K562 (cell line): Measurements from ENCODE around the gene MVP. TPM values are rescaled to one million over a fixed set of nuclear protein-coding genes. Genes with fewer than 3 reads are reported as not detected.

Source experiments
- ATAC-seq: fragments of 200-7000 bp; cut with Tn5 transposase; 3 replicates; pipeline ENCODE4 v1.9.1; 2020; ENCODE audit warnings: moderate library complexity
- BruUV-seq: library from RNA; stranded (reverse); fragments of 400-500 nt; replicated peaks from 2 replicates; lab custom pipeline; 2021; lab: Mats Ljungman, UMichigan
- CTCF ChIA-PET: fragments of 300-600 bp; formaldehyde crosslinking; extraction: SDS; loops from one replicate; lab custom pipeline; 2021; ENCODE audit warnings: low intra/inter-chr PET ratio; lab: Yijun Ruan, JAX
- POLR2A ChIA-PET: fragments of 300-600, 350-650 bp; sonication (Branson Sonifier 250); formaldehyde crosslinking; extraction: SDS; loops from one replicate; lab custom pipeline; 2021; ENCODE audit warnings: antibody characterized with exemption, inconsistent platforms; lab: Yijun Ruan, JAX
- DNase-seq, 4 experiments: peaks; one replicate each; pipeline versions ENCODE4 v3.0.0 to v3.0.0-alpha.2; 2011 to 2018; ENCODE audit warnings: low spot score in 3 of 4, mixed read lengths in 3 of 4; ENCODE audit errors: extremely low read depth in 1 of 4
- FAIRE-seq: peaks from 2 replicates; lab custom pipeline; 2011; peaks lifted over from hg19 to GRCh38; lab: Jason Lieb, UNC
- H2AFZ ChIP-seq: 2 replicates; pipeline ENCODE4 v1.6.0; 2011; ENCODE audit warnings: low read depth, low read length, control low read depth, inconsistent platforms
- H3K27ac ChIP-seq: fragments of 200-600 bp; 3 replicates; pipeline ENCODE4 v1.8.0; 2011; ENCODE audit warnings: low read depth, mild to moderate bottlenecking, control low read depth, inconsistent platforms, low read length, moderate library complexity, mixed read lengths; ENCODE audit errors: extremely low read depth
- H3K27me3 ChIP-seq, 2 experiments: fragments of 300-600 bp in 1 of 2; 2 replicates in 1 of 2; 3 replicates in 1 of 2; pipeline versions ENCODE4 v1.6.0 to v1.8.0; 2011; ENCODE audit warnings: inconsistent platforms in 2 of 2, low read length in 2 of 2, mild to moderate bottlenecking in 1 of 2, mixed read lengths in 1 of 2, moderate library complexity in 1 of 2; ENCODE audit not compliant: control insufficient read depth in 2 of 2, insufficient read depth in 2 of 2
- H3K36me3 ChIP-seq: fragments of 300-600 bp; 3 replicates; pipeline ENCODE4 v1.8.0; 2011; ENCODE audit warnings: mild to moderate bottlenecking, low read length, inconsistent platforms; ENCODE audit not compliant: control insufficient read depth, insufficient read depth
- H3K4me1 ChIP-seq, 2 experiments: fragments of 200-600 bp in 1 of 2; replicated peaks in 1 of 2; 2 replicates in 1 of 2; 3 replicates in 1 of 2; pipeline versions ENCODE4 v1.5.1 to v1.8.0; 2011; ENCODE audit warnings: inconsistent platforms in 2 of 2, low read length in 2 of 2, mild to moderate bottlenecking in 1 of 2, mixed read lengths in 1 of 2, moderate library complexity in 1 of 2; ENCODE audit not compliant: control insufficient read depth in 2 of 2, insufficient read depth in 2 of 2
- H3K4me2 ChIP-seq: 2 replicates; pipeline ENCODE4 v1.6.1; 2011; ENCODE audit warnings: low read length, control low read depth, inconsistent platforms, mixed read lengths; ENCODE audit not compliant: insufficient read depth
- H3K4me3 ChIP-seq: fragments of 200-600 bp; sonication (generic), shearing (Covaris generic); 2 replicates; pipeline ENCODE4 v1.5.1; 2016; ENCODE audit warnings: control low read depth, inconsistent platforms
- H3K79me2 ChIP-seq: fragments of 200-600 bp; 3 replicates; pipeline ENCODE4 v1.8.0; 2011; ENCODE audit warnings: low read length, inconsistent platforms; ENCODE audit not compliant: control insufficient read depth, insufficient read depth
- H3K9ac ChIP-seq, 2 experiments: 2 replicates each; pipeline versions ENCODE4 v1.6.0 to v1.6.1; 2011; ENCODE audit warnings: low read depth in 2 of 2, low read length in 2 of 2, control low read depth in 1 of 2, inconsistent platforms in 1 of 2, mild to moderate bottlenecking in 1 of 2, mixed read lengths in 1 of 2; ENCODE audit not compliant: insufficient read depth in 1 of 2
- H3K9me1 ChIP-seq: one replicate; pipeline ENCODE4 v1.6.0; 2011; ENCODE audit warnings: inconsistent platforms, mild to moderate bottlenecking, low read length, moderate library complexity; ENCODE audit not compliant: control insufficient read depth, insufficient read depth
- H3K9me3 ChIP-seq: replicated peaks from 2 replicates; pipeline ENCODE4 v1.5.1; 2011; ENCODE audit warnings: low read depth, low read length, inconsistent platforms; ENCODE audit not compliant: control insufficient read depth, insufficient read depth
- H4K20me1 ChIP-seq: replicated peaks from 2 replicates; pipeline ENCODE4 v1.6.1; 2011; ENCODE audit warnings: low read length, inconsistent platforms, mixed read lengths; ENCODE audit not compliant: control insufficient read depth, insufficient read depth
- CBFA2T3 ChIP-seq: fragments of 450-650 bp; IDR thresholded peaks from 2 replicates; pipeline ENCODE4 v1.6.1; 2017
- CEBPG ChIP-seq, 3 experiments: fragments of 200-800 bp in 1 of 3; sonication (Bioruptor generic) in 1 of 3; sonication (generic) in 1 of 3; formaldehyde crosslinking in 1 of 3; IDR thresholded peaks in 2 of 3; conservative IDR thresholded peaks in 1 of 3; 2 replicates each; pipeline versions ENCODE4 v1.6.1 to v1.8.0; 2016 to 2022; ENCODE audit warnings: missing compliant biosample characterization in 2 of 3, missing genetic modification characterization in 2 of 3, mild to moderate bottlenecking in 1 of 3, missing genetic modification reagents in 1 of 3
- NFIC ChIP-seq: fragments of 450-650 bp; IDR thresholded peaks from 2 replicates; pipeline ENCODE4 v1.6.1; 2017; ENCODE audit warnings: mild to moderate bottlenecking, inconsistent platforms
- NONO ChIP-seq, 2 experiments: fragments of 200-400 bp in 1 of 2; fragments of 450-650 bp in 1 of 2; formaldehyde crosslinking in 1 of 2; IDR thresholded peaks; 2 replicates each; pipeline ENCODE4 v1.6.1; 2017; ENCODE audit warnings: low read depth in 2 of 2, mild to moderate bottlenecking in 2 of 2, moderate library complexity in 2 of 2, low read length in 1 of 2
- ZNF76 ChIP-seq: fragments of 250-450 bp; sonication (Bioruptor Pico); IDR thresholded peaks from 2 replicates; pipeline ENCODE4 v1.4.0; 2020; ENCODE audit warnings: mild to moderate bottlenecking, moderate library complexity, borderline replicate concordance
- WGBS: fragments of 100-300 bp; shearing (Covaris generic); methylation state at CpG from one replicate; pipeline ENCODE4 v1.1.6; 2016; ENCODE audit warnings: low coverage, mixed read lengths; ENCODE audit not compliant: insufficient coverage; ENCODE audit errors: missing lambda C conversion rate; 5-methylcytosine and 5-hydroxymethylcytosine counted together
- in situ Hi-C: fragments of 300-500 bp; cut with MboI; formaldehyde crosslinking; loops from 4 replicates; pipeline ENCODE4 v1.15.0; 2018; ENCODE audit warnings: inconsistent platforms, mixed read lengths
- intact Hi-C: fragments of 100-400 bp; cut with micrococcal nuclease; formaldehyde crosslinking; loops from 2 replicates; pipeline ENCODE4 v1.14.2; 2022
- polyA plus RNA-seq, 8 experiments: library from polyadenylated mRNA; depleted of rRNA in 4 of 8; stranded (reverse) in 5 of 8; unstranded in 3 of 8; fragments of >200 nt; fragmentation: Nextera tagmentation in 2 of 8; fragmentation: Illumina TruSeq in 1 of 8; extraction: Ambion mirVana in 2 of 8; extraction: Trizol in 1 of 8; gene quantifications; 2 replicates each; pipeline versions ENCODE4 v1.2.1 to v1.2.3, GENCODE V29; 2011 to 2014; ENCODE audit warnings: inconsistent platforms in 1 of 8, missing spikeins in 1 of 8
- total RNA-seq, 7 experiments: library from RNA; depleted of rRNA in 6 of 7; stranded (reverse); fragments of >200 nt in 6 of 7; fragmentation: Illumina TruSeq in 2 of 7; extraction: Trizol in 2 of 7; gene quantifications; 2 replicates each; pipeline versions ENCODE4 v1.2.1 to v1.2.3, GENCODE V29; 2011 to 2021; ENCODE audit warnings: low replicate concordance in 1 of 7

MVP gene
- total and polyA plus RNA-seq, 9 of the 15 experiments (the other 6 are each of a cell fraction or from before 2014, with no cell fraction given) = 0.39 to 1.9 (median 0.76) TPM; not detected in 2

- TF ChIP-seq CEBPG (CRISPR knock-in tag; IDR thresholded peaks at IDR 0.05) (no peak), CEBPG (tag; conservative IDR thresholded peaks at IDR 0.05 in 1 of 2, IDR thresholded peaks at IDR 0.05 in 1 of 2) (peak in 1 of 2 experiments; percentile 57; a peak in 1 of 4 replicates), NONO (IDR thresholded peaks at IDR 0.05; ENCODE audit: low read depth in 2 of 2, low read length in 1 of 2) (no peak), CBFA2T3 (peak; percentile 55)
Observed at GRCh38 chr16:29844575-29845331, 24.5 kb downstream of the MVP start (continued).

DNA sequence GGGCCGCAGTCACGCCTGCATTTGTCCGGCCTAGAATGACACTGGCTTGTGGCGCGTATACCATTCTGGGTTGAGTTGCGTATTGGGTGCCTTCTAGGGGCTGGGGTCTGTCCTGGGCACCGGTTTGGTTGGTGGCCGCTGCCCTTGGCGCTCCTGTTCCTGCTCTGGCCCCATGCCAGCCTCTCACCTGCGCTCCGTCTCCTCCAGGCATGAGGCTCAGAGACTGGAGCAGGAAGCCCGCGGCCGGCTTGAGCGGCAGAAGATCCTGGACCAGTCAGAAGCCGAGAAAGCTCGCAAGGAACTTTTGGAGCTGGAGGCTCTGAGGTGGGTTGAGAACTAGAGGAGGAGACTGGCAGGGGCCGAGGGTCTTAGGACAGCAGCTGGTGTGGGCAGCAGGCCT is 25.4 kb downstream of the MVP start:
- WGBS = 76% methylated on average over 16 of the region's 18 CpGs
- no peaks in the 10 kb centered on the region for H4K20me1 ChIP-seq
- intact Hi-C loops (no loop called here), in situ Hi-C loops (no loop called here)
- no peaks in the 10 kb centered on the region for H3K9me3 ChIP-seq
- peaks cover 0 to 36% of the 10 kb centered on the region in 2 experiments; a peak in 2 of 5 replicates for H3K4me1 ChIP-seq
- ChIA-PET CTCF (no interaction called here), POLR2A (interaction anchor here (1.2 kb wide), 1 partner anchor 11 kb away, joined by 4 read pairs; no protein-coding TSS in a partner anchor)
- no peaks in the 10 kb centered on the region for H3K79me2 ChIP-seq
- 0 out of 5 replicates have a peak, but pooled peaks cover 0 to 4% of the 10 kb centered on the region in 2 experiments for H3K27me3 ChIP-seq
- DNase-seq (no peak), ATAC-seq (no peak), FAIRE-seq (no peak)
- no peak overlapping the region for H2AFZ ChIP-seq
- H3K9me1 ChIP-seq = no peaks in the 10 kb centered on the region
- BruUV-seq = no TSS peak
- H3K4me2 ChIP-seq = no peak overlapping the region
- no peaks in the 10 kb centered on the region for H3K36me3 ChIP-seq
- no peak overlapping the region for H3K4me3 ChIP-seq
- TF ChIP-seq ZNF76 (CRISPR knock-in tag) = no peak
- TF ChIP-seq NFIC = 0 out of 2 replicates have a peak, but pooled peaks have one; percentile 36
- H3K27ac ChIP-seq = no peak overlapping the region
- peak overlapping the region in 1 of 2 experiments; percentile 71; a peak in 2 of 4 replicates for H3K9ac ChIP-seq
